Endothelial cell of umbilical vein (primary cell): Measurements from ENCODE around the gene NCK1. TPM values are rescaled to one million over a fixed set of nuclear protein-coding genes. Genes with fewer than 3 reads are reported as not detected.

Experiments used
- BruUV-seq: library from RNA; stranded (reverse); fragments of 400-500 nt; replicated peaks from 2 replicates; lab custom pipeline; 2021; lab: Mats Ljungman, UMichigan
- CTCF ChIA-PET: fragments of 300-600, 350-600 bp; sonication (Branson Sonifier 250); formaldehyde crosslinking; loops from one replicate; lab custom pipeline; 2021; ENCODE audit warnings: antibody characterized with exemption, inconsistent platforms; lab: Charles Lee
- POLR2A ChIA-PET: fragments of 300-600, 350-600 bp; sonication (Branson Sonifier 250); formaldehyde crosslinking; loops from one replicate; lab custom pipeline; 2021; ENCODE audit warnings: antibody characterized with exemption, inconsistent platforms; lab: Charles Lee
- DNase-seq: peaks from one replicate; pipeline ENCODE4 v3.0.0-alpha.2; 2011; ENCODE audit warnings: low read depth, low spot score
- FAIRE-seq: peaks from 2 replicates; lab custom pipeline; 2011; peaks lifted over from hg19 to GRCh38; lab: Jason Lieb, UNC
- H2AFZ ChIP-seq: 2 replicates; pipeline ENCODE4 v1.6.0; 2012; ENCODE audit warnings: low read depth, low read length, control low read depth, inconsistent platforms
- H3K27ac ChIP-seq: 2 replicates; pipeline ENCODE4 v1.5.1; 2011; ENCODE audit warnings: low read depth, mild to moderate bottlenecking, control low read depth, low read length, moderate library complexity; ENCODE audit not compliant: insufficient read depth
- H3K27me3 ChIP-seq, 2 experiments: 2 replicates each; pipeline versions ENCODE4 v1.6.0 to v1.6.1; 2011; ENCODE audit warnings: low read length in 2 of 2, mixed read lengths in 1 of 2; ENCODE audit not compliant: control insufficient read depth in 2 of 2, insufficient read depth in 2 of 2
- H3K36me3 ChIP-seq, 2 experiments: 2 replicates in 1 of 2; 3 replicates in 1 of 2; pipeline ENCODE4 v1.5.1; 2011; ENCODE audit warnings: low read length in 2 of 2, mild to moderate bottlenecking in 1 of 2, moderate library complexity in 1 of 2; ENCODE audit not compliant: control insufficient read depth in 2 of 2, insufficient read depth in 2 of 2; ENCODE audit errors: extremely low read depth in 1 of 2
- H3K4me1 ChIP-seq: 3 replicates; pipeline ENCODE4 v1.5.1; 2011; ENCODE audit warnings: mild to moderate bottlenecking, low read length; ENCODE audit not compliant: control insufficient read depth, insufficient read depth; ENCODE audit errors: extremely low read depth
- H3K4me2 ChIP-seq: 2 replicates; pipeline ENCODE4 v1.6.1; 2011; ENCODE audit warnings: low read length, control low read depth, mixed read lengths; ENCODE audit not compliant: insufficient read depth
- H3K4me3 ChIP-seq, 3 experiments: fragments of 200-600 bp in 1 of 3; sonication (generic), shearing (Covaris generic) in 1 of 3; replicated peaks in 1 of 3; 2 replicates each; pipeline ENCODE4 v1.5.1; 2011 to 2016; ENCODE audit warnings: control low read depth in 3 of 3, low read length in 3 of 3, mild to moderate bottlenecking in 2 of 3, inconsistent platforms in 1 of 3, low read depth in 1 of 3, moderate library complexity in 1 of 3; ENCODE audit not compliant: insufficient read depth in 1 of 3
- H3K79me2 ChIP-seq: 2 replicates; pipeline ENCODE4 v1.6.0; 2012; ENCODE audit warnings: low read length, inconsistent platforms; ENCODE audit not compliant: control insufficient read depth, insufficient read depth
- H3K9ac ChIP-seq: replicated peaks from 2 replicates; pipeline ENCODE3; 2011; ENCODE audit warnings: low read length, control low read depth; ENCODE audit not compliant: insufficient read depth; ENCODE audit errors: extremely low read depth
- H3K9me1 ChIP-seq: replicated peaks from 3 replicates; pipeline ENCODE4 v1.6.0; 2011; ENCODE audit warnings: mild to moderate bottlenecking, low read length; ENCODE audit not compliant: control insufficient read depth, insufficient read depth; ENCODE audit errors: extremely low read depth
- H3K9me3 ChIP-seq: replicated peaks from 2 replicates; pipeline ENCODE4 v1.5.1; 2012; ENCODE audit warnings: low read length, inconsistent platforms; ENCODE audit not compliant: control insufficient read depth, insufficient read depth
- H4K20me1 ChIP-seq: replicated peaks from 2 replicates; pipeline ENCODE3; 2011; ENCODE audit warnings: mild to moderate bottlenecking, low read length; ENCODE audit not compliant: control insufficient read depth, insufficient read depth; ENCODE audit errors: extremely low read depth
- CTCF ChIP-seq, 2 donors: IDR thresholded peaks; 1 replicate in 1 of 2; 2 replicates in 1 of 2; pipeline ENCODE4 v1.5.1; 2011; ENCODE audit warnings: low read length in 2 of 2, mild to moderate bottlenecking in 2 of 2, moderate library complexity in 2 of 2, control low read depth in 1 of 2, inconsistent platforms in 1 of 2, low read depth in 1 of 2; ENCODE audit not compliant: insufficient read depth in 1 of 2; ENCODE audit errors: extremely low read depth in 1 of 2
- FOS ChIP-seq: IDR thresholded peaks from 2 replicates; pipeline ENCODE4 v1.6.1; 2011; ENCODE audit warnings: mild to moderate bottlenecking, low read length, moderate library complexity, borderline replicate concordance; ENCODE audit not compliant: insufficient read depth
- JUN ChIP-seq: IDR thresholded peaks from 2 replicates; pipeline ENCODE4 v1.6.1; 2011; ENCODE audit warnings: borderline replicate concordance, low read depth; ENCODE audit not compliant: insufficient read length, insufficient read depth
- MAX ChIP-seq: IDR thresholded peaks from 2 replicates; pipeline ENCODE4 v1.6.1; 2011; ENCODE audit not compliant: insufficient read depth, insufficient read length
- MYC ChIP-seq: IDR thresholded peaks from one replicate; pipeline ENCODE4 v1.6.1; 2011; ENCODE audit warnings: mild to moderate bottlenecking, low read depth, low read length
- POLR2AphosphoS5 ChIP-seq: IDR thresholded peaks from 2 replicates; pipeline ENCODE4 v1.6.1; 2012; ENCODE audit warnings: low read depth, mild to moderate bottlenecking, control low read depth, low read length, moderate library complexity; ENCODE audit not compliant: insufficient read depth
- dilution Hi-C: fragments of 300-500 bp; cut with MboI; formaldehyde crosslinking; loops from one replicate; pipeline ENCODE4 v1.15.0; 2019; ENCODE audit warnings: low sequenced_read_pairs; ENCODE audit not compliant: extremely low pct_ligation_motif_present
- intact Hi-C: fragments of 100-400 bp; cut with micrococcal nuclease; formaldehyde crosslinking; loops from one replicate; pipeline ENCODE4 v1.10.0; 2022
- polyA plus RNA-seq, 4 experiments: library from polyadenylated mRNA; depleted of rRNA in 3 of 4; stranded (reverse) in 3 of 4; unstranded in 1 of 4; fragments of >200 nt; gene quantifications; 2 replicates each; pipeline versions ENCODE4 v1.2.1 to v1.2.3, GENCODE V29; 2011 to 2012; ENCODE audit warnings: missing spikeins in 1 of 4
- total RNA-seq: library from RNA; stranded (reverse); gene quantifications from 2 replicates; pipeline ENCODE4 v1.2.3, GENCODE V29; 2021

NCK1 gene
- total and polyA plus RNA-seq, 2 donors (not counting 3 experiments of a cell fraction or from before 2014, with no cell fraction given), result 19.3 to 52.2 TPM

GRCh38 chr3:136910697-136911096, 48.7 kb downstream of the NCK1 start:
- Histone ChIP-seq H2AFZ (no peak overlapping the region), H3K9me1 (no peaks in the 10 kb centered on the region), H3K4me3 (no peak overlapping the region), H4K20me1 (no peaks in the 10 kb centered on the region), H3K36me3 (no peaks in the 10 kb centered on the region), H3K27me3 (no peaks in the 10 kb centered on the region), H3K9ac (no peak overlapping the region), H3K4me1 (peaks cover 6% of the 10 kb centered on the region), H3K9me3 (no peaks in the 10 kb centered on the region), H3K4me2 (no peak overlapping the region), H3K79me2 (peaks cover 97% of the 10 kb centered on the region), H3K27ac (no peak overlapping the region)
- TF ChIP-seq CTCF (IDR thresholded peaks at IDR 0.05; ENCODE audit: extremely low read depth in 1 of 2, insufficient read depth in 1 of 2, low read depth in 1 of 2, low read length in 2 of 2) (no peak), POLR2AphosphoS5 (no peak), JUN (no peak)
- POLR2A ChIA-PET, result no interaction called here
- intact Hi-C loops, result no loop called here
- no TSS peak for BruUV-seq
- dilution Hi-C loops, result no loop called here
- DNase-seq, result no peak
- no peak for FAIRE-seq
- CTCF ChIA-PET, result interaction anchor here (1.1 to 3.3 kb wide), 4 partner anchors 9 to 103 kb away, joined by 3 to 18 read pairs (median 8); no protein-coding TSS in a partner anchor

GRCh38 chr3:136913168-136913567, 51.2 kb downstream of the NCK1 start:
- no peak for TF ChIP-seq CTCF (IDR thresholded peaks at IDR 0.05; ENCODE audit: extremely low read depth in 1 of 2, insufficient read depth in 1 of 2, low read depth in 1 of 2, low read length in 2 of 2)
- TF ChIP-seq MYC, result no peak
- no peak for TF ChIP-seq JUN
- TF ChIP-seq FOS, result no peak
- TF ChIP-seq MAX, result no peak
- Histone ChIP-seq H3K9ac (no peak overlapping the region), H3K4me1 (peaks cover 10% of the 10 kb centered on the region), H3K9me3 (no peaks in the 10 kb centered on the region), H3K9me1 (no peaks in the 10 kb centered on the region), H3K4me3 (no peak overlapping the region), H3K4me2 (no peak overlapping the region), H3K36me3 (no peaks in the 10 kb centered on the region), H3K27me3 (no peaks in the 10 kb centered on the region), H3K27ac (no peak overlapping the region), H2AFZ (no peak overlapping the region), H3K79me2 (peaks cover 96% of the 10 kb centered on the region), H4K20me1 (no peaks in the 10 kb centered on the region)
- dilution Hi-C loops (no loop called here), intact Hi-C loops (no loop called here)
- FAIRE-seq, result no peak
- DNase-seq, result no peak
- ChIA-PET POLR2A (interaction anchor here (0.9 kb wide), 1 partner anchor 161 kb away, joined by 4 read pairs; the partner anchor contains the start of gene STAG1), CTCF (no interaction called here)
- no TSS peak for BruUV-seq
